IMR-90 (cell line): ENCODE results near the gene DHRSX. TPM values are rescaled to one million over a fixed set of nuclear protein-coding genes. Genes with fewer than 3 reads are reported as not detected.

Experiments
- ATAC-seq: fragments of 200-7000 bp; cut with Tn5 transposase; 2 replicates; pipeline ENCODE4 v1.9.1; 2020; ENCODE audit warnings: low read depth, mild to moderate bottlenecking, moderate library complexity
- BruUV-seq: library from RNA; stranded (reverse); fragments of 400-500 nt; replicated peaks from 2 replicates; lab custom pipeline; 2021; lab: Mats Ljungman, UMichigan
- CTCF ChIA-PET: fragments of 300-600 bp; formaldehyde crosslinking; extraction: SDS; loops from one replicate; lab custom pipeline; 2021; ENCODE audit warnings: antibody characterized with exemption; lab: Yijun Ruan, JAX
- POLR2A ChIA-PET: fragments of 300-600 bp; sonication (Branson Sonifier 250); formaldehyde crosslinking; loops from one replicate; lab custom pipeline; 2022; ENCODE audit warnings: antibody characterized with exemption; ENCODE audit not compliant: unreplicated experiment; lab: Charles Lee
- DNase-seq: peaks from one replicate; pipeline ENCODE4 v3.0.0; 2013
- H2AFZ ChIP-seq: replicated peaks from 2 replicates; pipeline ENCODE3; 2013; ENCODE audit warnings: low read length, mild to moderate bottlenecking; ENCODE audit not compliant: poor library complexity
- H2AK5ac ChIP-seq: 2 replicates; pipeline ENCODE4 v1.6.1; 2013; ENCODE audit warnings: low read depth, low read length, inconsistent platforms
- H2AK9ac ChIP-seq: replicated peaks from 2 replicates; pipeline ENCODE3; 2013; ENCODE audit warnings: mild to moderate bottlenecking, low read depth, low read length, moderate library complexity; ENCODE audit not compliant: poor library complexity
- H2BK120ac ChIP-seq: 2 replicates; pipeline ENCODE4 v1.6.1; 2013; ENCODE audit warnings: low read depth, low read length, inconsistent platforms
- H2BK15ac ChIP-seq: 3 replicates; pipeline ENCODE4 v1.6.1; 2013; ENCODE audit warnings: low read depth, low read length, inconsistent platforms
- H2BK20ac ChIP-seq: 2 replicates; pipeline ENCODE4 v1.6.1; 2013; ENCODE audit warnings: low read depth, mild to moderate bottlenecking, inconsistent platforms, low read length, moderate library complexity
- H2BK5ac ChIP-seq: 2 replicates; pipeline ENCODE4 v1.6.1; 2013; ENCODE audit warnings: mild to moderate bottlenecking, low read depth, low read length, inconsistent platforms; ENCODE audit not compliant: poor library complexity, severe bottlenecking
- H3K14ac ChIP-seq: replicated peaks from 2 replicates; pipeline ENCODE4 v1.6.1; 2013; ENCODE audit warnings: low read depth, low read length, inconsistent platforms
- H3K18ac ChIP-seq: 2 replicates; pipeline ENCODE4 v1.6.1; 2013; ENCODE audit warnings: low read depth, low read length, control low read depth
- H3K23ac ChIP-seq: 2 replicates; pipeline ENCODE4 v1.6.1; 2013; ENCODE audit warnings: low read depth, low read length, inconsistent platforms
- H3K27ac ChIP-seq: 2 replicates; pipeline ENCODE4 v1.5.1; 2013; ENCODE audit warnings: mild to moderate bottlenecking, control low read depth, low read length; ENCODE audit not compliant: insufficient read depth
- H3K27me3 ChIP-seq: 2 replicates; pipeline ENCODE4 v1.6.1; 2013; ENCODE audit warnings: low read length; ENCODE audit not compliant: control insufficient read depth, insufficient read depth
- H3K36me3 ChIP-seq: 2 replicates; pipeline ENCODE4 v1.6.1; 2013; ENCODE audit warnings: low read length, mixed read lengths; ENCODE audit not compliant: control insufficient read depth, insufficient read depth
- H3K4ac ChIP-seq: 2 replicates; pipeline ENCODE4 v1.6.1; 2013; ENCODE audit warnings: low read depth, low read length, inconsistent platforms
- H3K4me1 ChIP-seq: 2 replicates; pipeline ENCODE4 v1.6.1; 2013; ENCODE audit warnings: low read length, mixed read lengths; ENCODE audit not compliant: control insufficient read depth, insufficient read depth
- H3K4me2 ChIP-seq: 2 replicates; pipeline ENCODE4 v1.6.1; 2013; ENCODE audit warnings: low read depth, mild to moderate bottlenecking, control low read depth, low read length, moderate library complexity
- H3K4me3 ChIP-seq: 2 replicates; pipeline ENCODE4 v1.5.1; 2013; ENCODE audit warnings: low read depth, mild to moderate bottlenecking, control low read depth, low read length, moderate library complexity; ENCODE audit not compliant: insufficient read depth
- H3K56ac ChIP-seq: 2 replicates; pipeline ENCODE4 v1.6.1; 2013; ENCODE audit warnings: low read length, inconsistent platforms; ENCODE audit not compliant: insufficient read depth; ENCODE audit errors: extremely low read depth
- H3K79me1 ChIP-seq, 2 experiments: 2 replicates each; pipeline ENCODE4 v1.6.1; 2013; ENCODE audit warnings: low read length in 2 of 2, inconsistent platforms in 1 of 2, low read depth in 1 of 2
- H3K9ac ChIP-seq: 2 replicates; pipeline ENCODE4 v1.6.1; 2013; ENCODE audit warnings: low read depth, low read length, control low read depth
- H3K9me1 ChIP-seq: 2 replicates; pipeline ENCODE4 v1.6.1; 2013; ENCODE audit warnings: low read length, inconsistent platforms; ENCODE audit not compliant: insufficient read depth
- H3K9me3 ChIP-seq: 2 replicates; pipeline ENCODE4 v1.6.1; 2013; ENCODE audit warnings: low read length; ENCODE audit not compliant: control insufficient read depth, insufficient read depth
- H4K20me1 ChIP-seq: 2 replicates; pipeline ENCODE4 v1.6.1; 2013; ENCODE audit warnings: low read length, inconsistent platforms; ENCODE audit not compliant: insufficient read depth
- H4K5ac ChIP-seq: 2 replicates; pipeline ENCODE4 v1.6.1; 2013; ENCODE audit warnings: mild to moderate bottlenecking, low read depth, low read length, control low read depth
- H4K8ac ChIP-seq, 2 experiments: 2 replicates each; pipeline ENCODE4 v1.6.1; 2013; ENCODE audit warnings: low read depth in 2 of 2, low read length in 2 of 2, control low read depth in 1 of 2, inconsistent platforms in 1 of 2
- H4K91ac ChIP-seq: 2 replicates; pipeline ENCODE4 v1.6.1; 2013; ENCODE audit warnings: low read depth, low read length, inconsistent platforms; ENCODE audit not compliant: insufficient read depth
- CEBPB ChIP-seq: IDR thresholded peaks from 2 replicates; pipeline ENCODE4 v1.6.1; 2012; ENCODE audit warnings: low read depth, low read length, improper control_type of control experiment
- CHD1 ChIP-seq: IDR thresholded peaks from 2 replicates; pipeline ENCODE4 v1.6.1; 2012; ENCODE audit warnings: low read depth, low read length, improper control_type of control experiment
- CTCF ChIP-seq: conservative IDR thresholded peaks from 2 replicates; pipeline ENCODE4 v1.5.1; 2012; ENCODE audit warnings: mild to moderate bottlenecking, low read depth, low read length, improper control_type of control experiment
- FOS ChIP-seq: fragments of 150-350 bp; IDR thresholded peaks from 2 replicates; pipeline ENCODE4 v1.6.1; 2016; ENCODE audit warnings: low read depth, low read length
- MAFK ChIP-seq: IDR thresholded peaks from 2 replicates; pipeline ENCODE4 v1.6.1; 2012; ENCODE audit warnings: low read depth, low read length, improper control_type of control experiment
- MXI1 ChIP-seq: IDR thresholded peaks from 2 replicates; pipeline ENCODE4 v1.6.1; 2012; ENCODE audit warnings: low read depth, mild to moderate bottlenecking, low read length, moderate library complexity, borderline replicate concordance
- NFE2L2 ChIP-seq: fragments of 150-350 bp; IDR thresholded peaks from 2 replicates; pipeline ENCODE4 v1.6.1; 2016; ENCODE audit warnings: low read depth, mild to moderate bottlenecking, low read length
- POLR2A ChIP-seq: IDR thresholded peaks from 2 replicates; pipeline ENCODE4 v1.6.1; 2012; ENCODE audit warnings: mild to moderate bottlenecking, low read depth, low read length
- RFX5 ChIP-seq: IDR thresholded peaks from 2 replicates; pipeline ENCODE4 v1.8.0; 2012; ENCODE audit warnings: low read depth, mild to moderate bottlenecking, low read length, moderate library complexity
- SMC3 ChIP-seq: fragments of 150-350 bp; IDR thresholded peaks from 2 replicates; pipeline ENCODE4 v1.6.1; 2016; ENCODE audit warnings: low read depth, mild to moderate bottlenecking, antibody characterized with exemption, low read length, moderate library complexity
- WGBS, 2 experiments: methylation state at CpG; one replicate each; pipeline versions ENCODE4 v1.1.5 to v1.1.7; 2013; ENCODE audit warnings: missing lambda C conversion rate in 2 of 2; ENCODE audit not compliant: insufficient read length in 1 of 2; ENCODE audit errors: extremely low coverage in 2 of 2; 5-methylcytosine and 5-hydroxymethylcytosine counted together
- dilution Hi-C: fragments of 300-500 bp; cut with HindIII; formaldehyde crosslinking; loops from one replicate; pipeline ENCODE4 v1.14.3; 2018; ENCODE audit warnings: low sequenced_read_pairs; ENCODE audit not compliant: unreplicated experiment
- in situ Hi-C: fragments of 300-500 bp; cut with MboI; formaldehyde crosslinking; loops from 3 replicates; pipeline ENCODE4 v1.14.3; 2019; ENCODE audit warnings: low sequenced_read_pairs, inconsistent platforms, mixed read lengths
- intact Hi-C: fragments of 100-400 bp; cut with micrococcal nuclease; formaldehyde crosslinking; loops from 2 replicates; pipeline ENCODE4 v1.10.0; 2022
- polyA plus RNA-seq, 3 experiments: library from polyadenylated mRNA; depleted of rRNA; stranded (reverse); fragments of >200 nt; gene quantifications; 2 replicates each; pipeline ENCODE4 v1.2.3, GENCODE V29; 2012; ENCODE audit warnings: low replicate concordance in 1 of 3
- total RNA-seq: library from RNA; depleted of rRNA; stranded (reverse); fragments of >200 nt; gene quantifications from 2 replicates; pipeline ENCODE4 v1.2.3, GENCODE V29; 2012
- TF ChIP-seq, protein P1 (sequence below): fragments of 150-350 bp; IDR thresholded peaks from 2 replicates; pipeline ENCODE4 v1.6.1; 2016; ENCODE audit warnings: low read depth, mild to moderate bottlenecking, low read length, moderate library complexity, borderline replicate concordance

DHRSX gene
- total and polyA plus RNA-seq, 2 of the 4 experiments (the other 2 are of a cell fraction) = 26.2 to 38.0 TPM

DNA sequence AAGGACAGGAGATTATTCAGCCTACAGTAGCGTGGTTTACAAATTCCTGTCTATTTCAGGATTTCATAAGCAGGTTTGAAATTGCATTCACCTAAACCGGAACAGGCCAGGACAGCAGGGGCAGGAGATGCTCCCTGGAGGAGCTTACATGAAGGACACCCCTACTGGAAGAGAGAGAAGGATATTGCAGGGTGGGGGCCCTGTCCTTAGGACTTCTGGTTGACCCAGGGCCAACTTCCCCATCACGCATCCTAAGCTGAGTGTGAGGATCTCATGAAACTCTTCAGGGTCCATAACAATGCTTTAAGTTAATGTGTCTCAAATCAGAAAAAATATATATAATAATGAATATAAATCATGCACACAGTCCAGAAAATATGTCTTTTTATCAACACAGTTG is 6.4 kb upstream of the DHRSX start:
- no TSS peak for BruUV-seq
- intact Hi-C loops = no loop called here
- in situ Hi-C loops = no loop called here

More for the DNA sequence above, 6.4 kb upstream of the DHRSX start:
- peaks cover 2% of the 10 kb centered on the region; the same call in 1 of the 2 replicates for H3K27me3 ChIP-seq
- no peak overlapping the region for H3K9ac ChIP-seq
- H2BK120ac ChIP-seq = no peak overlapping the region
- H4K20me1 ChIP-seq = no peaks in the 10 kb centered on the region
- ChIA-PET POLR2A (no interaction called here), CTCF (no interaction called here)
- no peaks in the 10 kb centered on the region for H3K4me1 ChIP-seq
- no peak overlapping the region for H3K18ac ChIP-seq
- H4K5ac ChIP-seq = no peak overlapping the region
- no peak overlapping the region for H4K8ac ChIP-seq
- TF ChIP-seq POLR2A (no peak), FOS (no peak), MAFK (no peak), RFX5 (no peak), CEBPB (no peak), NFE2L2 (no peak), CTCF (no peak), CHD1 (no peak), MXI1 (no peak), SMC3 (no peak)
- TF ChIP-seq, protein P1, sequence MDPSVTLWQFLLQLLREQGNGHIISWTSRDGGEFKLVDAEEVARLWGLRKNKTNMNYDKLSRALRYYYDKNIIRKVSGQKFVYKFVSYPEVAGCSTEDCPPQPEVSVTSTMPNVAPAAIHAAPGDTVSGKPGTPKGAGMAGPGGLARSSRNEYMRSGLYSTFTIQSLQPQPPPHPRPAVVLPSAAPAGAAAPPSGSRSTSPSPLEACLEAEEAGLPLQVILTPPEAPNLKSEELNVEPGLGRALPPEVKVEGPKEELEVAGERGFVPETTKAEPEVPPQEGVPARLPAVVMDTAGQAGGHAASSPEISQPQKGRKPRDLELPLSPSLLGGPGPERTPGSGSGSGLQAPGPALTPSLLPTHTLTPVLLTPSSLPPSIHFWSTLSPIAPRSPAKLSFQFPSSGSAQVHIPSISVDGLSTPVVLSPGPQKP = no peak
- H3K4me2 ChIP-seq = no peak overlapping the region
- no peak overlapping the region for H2AFZ ChIP-seq
- no peak overlapping the region for H3K27ac ChIP-seq
- no peak overlapping the region for H2BK20ac ChIP-seq
- dilution Hi-C loops = no loop called here
- DNase-seq (no peak), ATAC-seq (no peak)
- H3K14ac ChIP-seq = no peak overlapping the region
- no peaks in the 10 kb centered on the region for H3K79me1 ChIP-seq
- no peak overlapping the region for H2BK5ac ChIP-seq
- H3K4ac ChIP-seq = no peak overlapping the region
- no peak overlapping the region for H2AK5ac ChIP-seq
- no peaks in the 10 kb centered on the region for H3K36me3 ChIP-seq
- H3K9me1 ChIP-seq = no peaks in the 10 kb centered on the region
- no peak overlapping the region for H2AK9ac ChIP-seq
- H3K4me3 ChIP-seq = no peak overlapping the region
- no peak overlapping the region for H2BK15ac ChIP-seq
- no peak overlapping the region for H4K91ac ChIP-seq
- no peak overlapping the region for H3K56ac ChIP-seq
- no CpG with 5 or more reads among the region's 3 CpGs for WGBS, 2 experiments
- no peaks in the 10 kb centered on the region for H3K9me3 ChIP-seq
- H3K23ac ChIP-seq = no peak overlapping the region
